H1 (cell line): ENCODE results near the gene OGFOD2. TPM values are rescaled to one million over a fixed set of nuclear protein-coding genes. Genes with fewer than 3 reads are reported as not detected.

Experiments
- CTCF ChIA-PET: fragments of 300-600 bp; sonication (Branson Sonifier 250); formaldehyde crosslinking; loops from one replicate; lab custom pipeline; 2021; ENCODE audit not compliant: partially characterized antibody; lab: Charles Lee
- POLR2A ChIA-PET: fragments of 300-600 bp; sonication (Branson Sonifier 250); formaldehyde crosslinking; loops from one replicate; lab custom pipeline; 2021; ENCODE audit warnings: inconsistent platforms; ENCODE audit not compliant: partially characterized antibody; lab: Charles Lee
- DNase-seq, 2 experiments: peaks; one replicate each; pipeline versions ENCODE4 v3.0.0 to v3.0.0-alpha.2; 2010 to 2022; ENCODE audit warnings: low spot score in 2 of 2, low read depth in 1 of 2, mixed read lengths in 1 of 2
- FAIRE-seq: peaks from 2 replicates; lab custom pipeline; 2011; peaks lifted over from hg19 to GRCh38; lab: Jason Lieb, UNC
- H2AFZ ChIP-seq: 2 replicates; pipeline ENCODE4 v1.8.1; 2012; ENCODE audit warnings: low read length, inconsistent platforms
- H2AK5ac ChIP-seq: 2 replicates; pipeline ENCODE4 v1.6.1; 2013; ENCODE audit warnings: low read depth, low read length
- H2BK120ac ChIP-seq: replicated peaks from 2 replicates; pipeline ENCODE3; 2013; ENCODE audit warnings: low read depth, low read length, inconsistent platforms
- H2BK12ac ChIP-seq: 2 replicates; pipeline ENCODE4 v1.6.1; 2013; ENCODE audit warnings: low read depth, low read length
- H2BK15ac ChIP-seq: 2 replicates; pipeline ENCODE4 v1.6.1; 2013; ENCODE audit warnings: low read length
- H2BK20ac ChIP-seq: 2 replicates; pipeline ENCODE4 v1.6.1; 2013; ENCODE audit warnings: low read length
- H2BK5ac ChIP-seq: 2 replicates; pipeline ENCODE4 v1.6.1; 2013; ENCODE audit warnings: low read depth, low read length
- H3K14ac ChIP-seq: 2 replicates; pipeline ENCODE4 v1.6.1; 2013; ENCODE audit warnings: inconsistent platforms; ENCODE audit not compliant: insufficient read length
- H3K18ac ChIP-seq: 2 replicates; pipeline ENCODE4 v1.6.1; 2013; ENCODE audit warnings: low read length; ENCODE audit errors: extremely low read depth
- H3K23ac ChIP-seq: 2 replicates; pipeline ENCODE4 v1.6.1; 2013; ENCODE audit warnings: inconsistent platforms; ENCODE audit not compliant: insufficient read length
- H3K23me2 ChIP-seq: 2 replicates; pipeline ENCODE4 v1.6.1; 2013; ENCODE audit warnings: low read depth, low read length
- H3K27ac ChIP-seq: 2 replicates; pipeline ENCODE4 v1.6.1; 2011; ENCODE audit warnings: low read depth, low read length, inconsistent platforms
- H3K27me3 ChIP-seq, 4 experiments: replicated peaks in 1 of 4; 1 replicate in 1 of 4; 2 replicates in 3 of 4; pipeline versions ENCODE4 v1.6.1 to v1.8.1; 2011 to 2013; ENCODE audit warnings: low read length in 3 of 4, mild to moderate bottlenecking in 3 of 4, inconsistent platforms in 2 of 4, mixed read lengths in 2 of 4, moderate library complexity in 1 of 4; ENCODE audit not compliant: control insufficient read depth in 3 of 4, insufficient read depth in 3 of 4; ENCODE audit errors: extremely low read depth in 1 of 4
- H3K36me3 ChIP-seq, 4 experiments: 2 replicates each; pipeline versions ENCODE4 v1.6.1 to v1.8.1; 2011 to 2013; ENCODE audit warnings: mild to moderate bottlenecking in 4 of 4, low read length in 3 of 4, moderate library complexity in 2 of 4, control low read depth in 1 of 4, inconsistent platforms in 1 of 4; ENCODE audit not compliant: insufficient read depth in 4 of 4, control insufficient read depth in 2 of 4
- H3K4ac ChIP-seq: replicated peaks from 2 replicates; pipeline ENCODE3; 2013; ENCODE audit warnings: low read length, low read depth, mixed read lengths, inconsistent platforms; ENCODE audit not compliant: insufficient read length
- H3K4me1 ChIP-seq, 4 experiments: replicated peaks in 1 of 4; 1 replicate in 1 of 4; 2 replicates in 3 of 4; pipeline versions ENCODE4 v1.6.1 to v1.8.1; 2011 to 2013; ENCODE audit warnings: low read length in 3 of 4, inconsistent platforms in 2 of 4, mixed read lengths in 1 of 4; ENCODE audit not compliant: insufficient read depth in 4 of 4, control insufficient read depth in 3 of 4
- H3K4me2 ChIP-seq, 2 experiments: 2 replicates each; pipeline versions ENCODE4 v1.6.1 to v1.8.1; 2011 to 2013; ENCODE audit warnings: low read depth in 2 of 2, low read length in 2 of 2, control low read depth in 1 of 2, inconsistent platforms in 1 of 2, mild to moderate bottlenecking in 1 of 2; ENCODE audit not compliant: insufficient read depth in 1 of 2
- H3K4me3 ChIP-seq, 4 experiments: fragments of 200-600, 300-600 bp in 1 of 4; sonication (generic), shearing (Covaris generic), sonication (Bioruptor Twin) in 1 of 4; 2 replicates each; pipeline versions ENCODE4 v1.5.1 to v1.8.1; 2011 to 2016; ENCODE audit warnings: low read length in 4 of 4, low read depth in 3 of 4, control low read depth in 2 of 4, inconsistent platforms in 2 of 4, mild to moderate bottlenecking in 2 of 4, mixed read lengths in 1 of 4, moderate library complexity in 1 of 4; ENCODE audit not compliant: insufficient read depth in 2 of 4; ENCODE audit errors: extremely low read depth in 1 of 4
- H3K56ac ChIP-seq: replicated peaks from 2 replicates; pipeline ENCODE3; 2013; ENCODE audit warnings: low read depth, mild to moderate bottlenecking, mixed read lengths, low read length, inconsistent platforms; ENCODE audit not compliant: insufficient read length
- H3K79me1 ChIP-seq: 2 replicates; pipeline ENCODE4 v1.6.1; 2013; ENCODE audit warnings: low read depth, low read length, control low read depth
- H3K79me2 ChIP-seq, 2 experiments: 2 replicates each; pipeline versions ENCODE4 v1.6.1 to v1.8.1; 2012 to 2013; ENCODE audit warnings: low read length in 2 of 2, mild to moderate bottlenecking in 2 of 2, inconsistent platforms in 1 of 2; ENCODE audit not compliant: insufficient read depth in 2 of 2, control insufficient read depth in 1 of 2
- H3K9ac ChIP-seq, 4 experiments: replicated peaks in 1 of 4; 1 replicate in 1 of 4; 2 replicates in 3 of 4; pipeline versions ENCODE4 v1.6.1 to v1.8.1; 2011 to 2013; ENCODE audit warnings: low read depth in 3 of 4, low read length in 3 of 4, control low read depth in 2 of 4, mild to moderate bottlenecking in 2 of 4, moderate library complexity in 2 of 4, inconsistent platforms in 1 of 4; ENCODE audit errors: extremely low read depth in 1 of 4
- H3K9me3 ChIP-seq, 2 experiments: 2 replicates each; pipeline versions ENCODE4 v1.6.1 to v1.8.1; 2012 to 2013; ENCODE audit warnings: mild to moderate bottlenecking in 2 of 2, moderate library complexity in 2 of 2, control low read depth in 1 of 2, inconsistent platforms in 1 of 2, low read depth in 1 of 2, low read length in 1 of 2, mixed read lengths in 1 of 2; ENCODE audit not compliant: insufficient read depth in 2 of 2
- H4K20me1 ChIP-seq, 2 experiments: replicated peaks in 1 of 2; 2 replicates each; pipeline versions ENCODE3 to v1.8.1; 2011 to 2013; ENCODE audit warnings: inconsistent platforms in 2 of 2, low read length in 2 of 2, mild to moderate bottlenecking in 1 of 2; ENCODE audit not compliant: insufficient read depth in 2 of 2, control insufficient read depth in 1 of 2
- H4K5ac ChIP-seq: 2 replicates; pipeline ENCODE4 v1.6.1; 2013; ENCODE audit warnings: low read length, low read depth, mixed read lengths, inconsistent platforms; ENCODE audit not compliant: insufficient read length
- H4K8ac ChIP-seq: 2 replicates; pipeline ENCODE4 v1.8.0; 2013; ENCODE audit warnings: mild to moderate bottlenecking, moderate library complexity, low read length, inconsistent platforms; ENCODE audit not compliant: insufficient read depth; ENCODE audit errors: extremely low read depth
- H4K91ac ChIP-seq: replicated peaks from 2 replicates; pipeline ENCODE3; 2013; ENCODE audit warnings: low read length, mixed read lengths, inconsistent platforms; ENCODE audit not compliant: insufficient read length
- BACH1 ChIP-seq: IDR thresholded peaks from 2 replicates; pipeline ENCODE4 v1.6.1; 2012; ENCODE audit warnings: low read length, improper control_type of control experiment
- FOSL1 ChIP-seq: IDR thresholded peaks from 2 replicates; pipeline ENCODE4 v1.6.1; 2011; ENCODE audit warnings: mild to moderate bottlenecking, low read depth, low read length, moderate library complexity; ENCODE audit not compliant: insufficient read depth
- JUN ChIP-seq: IDR thresholded peaks from 2 replicates; pipeline ENCODE4 v1.6.1; 2011; ENCODE audit warnings: low read depth, mild to moderate bottlenecking, improper control_type of control experiment, low read length
- KDM4A ChIP-seq: IDR thresholded peaks from one replicate; pipeline ENCODE4 v1.7.1; 2012; ENCODE audit warnings: low read depth, mild to moderate bottlenecking, moderate library complexity, low read length, inconsistent platforms; ENCODE audit not compliant: severe bottlenecking
- PHF8 ChIP-seq: fragments of 200-600 bp; sonication (generic); conservative IDR thresholded peaks from 2 replicates; pipeline ENCODE4 v1.7.1; 2012; ENCODE audit warnings: low read depth, mild to moderate bottlenecking, inconsistent platforms, low read length, moderate library complexity
- RAD21 ChIP-seq, 2 experiments: IDR thresholded peaks in 1 of 2; conservative IDR thresholded peaks in 1 of 2; 2 replicates each; pipeline ENCODE4 v1.6.1; 2011; ENCODE audit warnings: low read depth in 2 of 2, low read length in 2 of 2, improper control_type of control experiment in 1 of 2, inconsistent platforms in 1 of 2, mild to moderate bottlenecking in 1 of 2, moderate library complexity in 1 of 2
- RBBP5 ChIP-seq: IDR thresholded peaks from 2 replicates; pipeline ENCODE4 v1.7.1; 2012; ENCODE audit warnings: low read depth, mild to moderate bottlenecking, inconsistent platforms, low read length, moderate library complexity, borderline replicate concordance
- SIN3A ChIP-seq, 2 experiments: IDR thresholded peaks in 1 of 2; conservative IDR thresholded peaks in 1 of 2; 2 replicates each; pipeline ENCODE4 v1.6.1; 2011 to 2012; ENCODE audit warnings: low read length in 2 of 2, improper control_type of control experiment in 1 of 2, low read depth in 1 of 2, mild to moderate bottlenecking in 1 of 2
- WGBS, 2 experiments: shearing (Covaris generic) in 1 of 2; methylation state at CpG; one replicate each; pipeline versions ENCODE4 v1.1.6 to v1.1.7; 2013 to 2015; ENCODE audit warnings: low lambda C conversion rate in 2 of 2, mixed read lengths in 2 of 2, inconsistent platforms in 1 of 2, low coverage in 1 of 2, missing lambda C conversion rate in 1 of 2; ENCODE audit not compliant: insufficient replicate concordance in 2 of 2, insufficient coverage in 1 of 2, insufficient read length in 1 of 2; ENCODE audit errors: extremely low coverage in 1 of 2, missing lambda C conversion rate in 1 of 2; 5-methylcytosine and 5-hydroxymethylcytosine counted together
- polyA plus RNA-seq, 7 experiments: library from polyadenylated mRNA; depleted of rRNA in 3 of 7; stranded (reverse) in 5 of 7; unstranded in 2 of 7; fragments of >200 nt in 5 of 7; fragments of 200-250 nt in 2 of 7; gene quantifications; 1 replicate in 5 of 7; 2 replicates in 1 of 7; 4 replicates in 1 of 7; pipeline versions ENCODE4 v1.2.1 to v1.2.3, GENCODE V29; 2011 to 2013; ENCODE audit warnings: missing spikeins in 2 of 7, mixed read lengths in 2 of 7
- total RNA-seq: library from RNA; stranded (reverse); fragmentation: NEBNext Ultra II Directional; extraction: Animal tissue kit (Norgen Biotek cat#: 25700); gene quantifications from 2 replicates; pipeline ENCODE4 v1.2.1, GENCODE V29; 2021
- TF ChIP-seq, protein P1 (sequence below): IDR thresholded peaks from 2 replicates; pipeline ENCODE4 v1.6.1; 2011; ENCODE audit warnings: low read depth, mild to moderate bottlenecking, low read length; ENCODE audit not compliant: insufficient read depth
- TF ChIP-seq, protein P2 (sequence below): IDR thresholded peaks from 2 replicates; pipeline ENCODE4 v1.6.1; 2012; ENCODE audit warnings: low read length, inconsistent platforms

OGFOD2 gene
- total and polyA plus RNA-seq, 2 of the 8 experiments (the other 6 are each of a cell fraction or from before 2014, with no cell fraction given) = 17.3 to 20.3 TPM

DNA sequence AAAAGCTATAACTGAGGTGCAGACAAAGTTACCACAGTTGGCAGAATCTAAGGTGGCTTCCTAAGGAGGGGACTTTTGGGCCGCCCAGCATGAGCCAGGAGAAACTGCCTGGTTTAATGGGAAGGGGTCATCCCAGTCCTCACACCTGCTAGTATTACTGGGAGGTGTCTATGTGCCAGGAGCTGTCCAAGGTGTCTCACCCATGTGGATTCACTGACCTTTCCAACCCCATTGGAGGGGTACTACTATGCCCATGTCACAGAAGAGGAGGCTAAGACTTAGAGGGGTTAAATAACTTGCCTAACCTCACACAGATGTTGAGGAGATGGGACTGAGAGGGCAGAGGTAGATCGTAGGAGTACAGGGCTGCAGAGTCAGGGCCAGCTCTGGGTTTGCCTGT lies 19.0 kb upstream of the OGFOD2 start:
- CTCF ChIA-PET = interaction anchor here (0.8 to 21.5 kb wide), 6 partner anchors 9 to 107 kb away, joined by 3 to 473 read pairs (median 5); no protein-coding TSS in a partner anchor
- H2BK120ac ChIP-seq = no peak overlapping the region
- TF ChIP-seq FOSL1 = no peak
- no peak for TF ChIP-seq PHF8
- TF ChIP-seq, protein P1, sequence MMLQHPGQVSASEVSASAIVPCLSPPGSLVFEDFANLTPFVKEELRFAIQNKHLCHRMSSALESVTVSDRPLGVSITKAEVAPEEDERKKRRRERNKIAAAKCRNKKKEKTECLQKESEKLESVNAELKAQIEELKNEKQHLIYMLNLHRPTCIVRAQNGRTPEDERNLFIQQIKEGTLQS = no peak
- TF ChIP-seq, protein P2, sequence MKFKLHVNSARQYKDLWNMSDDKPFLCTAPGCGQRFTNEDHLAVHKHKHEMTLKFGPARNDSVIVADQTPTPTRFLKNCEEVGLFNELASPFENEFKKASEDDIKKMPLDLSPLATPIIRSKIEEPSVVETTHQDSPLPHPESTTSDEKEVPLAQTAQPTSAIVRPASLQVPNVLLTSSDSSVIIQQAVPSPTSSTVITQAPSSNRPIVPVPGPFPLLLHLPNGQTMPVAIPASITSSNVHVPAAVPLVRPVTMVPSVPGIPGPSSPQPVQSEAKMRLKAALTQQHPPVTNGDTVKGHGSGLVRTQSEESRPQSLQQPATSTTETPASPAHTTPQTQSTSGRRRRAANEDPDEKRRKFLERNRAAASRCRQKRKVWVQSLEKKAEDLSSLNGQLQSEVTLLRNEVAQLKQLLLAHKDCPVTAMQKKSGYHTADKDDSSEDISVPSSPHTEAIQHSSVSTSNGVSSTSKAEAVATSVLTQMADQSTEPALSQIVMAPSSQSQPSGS = no peak
- TF ChIP-seq RAD21 (IDR thresholded peaks at IDR 0.05 in 1 of 2, conservative IDR thresholded peaks at IDR 0.05 in 1 of 2; ENCODE audit: low read depth in 2 of 2, low read length in 2 of 2) = no peak
- TF ChIP-seq BACH1 = no peak
- TF ChIP-seq JUN = no peak
- TF ChIP-seq RBBP5 = no peak
- TF ChIP-seq SIN3A (conservative IDR thresholded peaks at IDR 0.05 in 1 of 2, IDR thresholded peaks at IDR 0.05 in 1 of 2; ENCODE audit: low read depth in 1 of 2, low read length in 2 of 2) = no peak
- no peak for TF ChIP-seq KDM4A

More for the DNA sequence above, 19.0 kb upstream of the OGFOD2 start:
- no peak for DNase-seq
- Histone ChIP-seq H3K14ac (no peak overlapping the region), H2BK5ac (no peak overlapping the region), H3K79me1 (no peaks in the 10 kb centered on the region), H2AK5ac (no peak overlapping the region), H3K18ac (no peak overlapping the region), H3K23me2 (no peaks in the 10 kb centered on the region), H3K9ac (no peak overlapping the region), H3K27me3 (no peaks in the 10 kb centered on the region), H2BK20ac (no peak overlapping the region), H4K91ac (no peak overlapping the region), H3K4me3 (no peak overlapping the region), H2BK15ac (no peak overlapping the region), H2BK12ac (no peak overlapping the region), H3K9me3 (no peaks in the 10 kb centered on the region), H4K8ac (no peak overlapping the region), H2AFZ (no peak overlapping the region), H3K4me1 (no peaks in the 10 kb centered on the region), H4K5ac (no peak overlapping the region), H3K27ac (no peak overlapping the region), H3K4ac (no peak overlapping the region), H3K4me2 (no peak overlapping the region), H3K36me3 (peaks cover 0 to 3% (median 0%) of the 10 kb centered on the region in 4 experiments; a peak in 1 of 8 replicates), H3K79me2 (no peaks in the 10 kb centered on the region), H3K23ac (no peak overlapping the region), H4K20me1 (peaks cover 3 to 5% of the 10 kb centered on the region in 2 experiments), H3K56ac (no peak overlapping the region)
- FAIRE-seq = no peak
- POLR2A ChIA-PET = interaction anchor here (0.7 to 1.1 kb wide), 2 partner anchors 95 to 97 kb away, joined by 3 read pairs; no protein-coding TSS in a partner anchor
- WGBS, 2 experiments = 89% methylated on average over 2 of the region's 2 CpGs; no CpG with 5 or more reads in 1 of the 2 experiments
